ENCODE results near the gene LIPC. TPM values are rescaled to one million over a fixed set of nuclear protein-coding genes. Genes with fewer than 3 reads are reported as not detected.

LIPC gene
- total and polyA plus RNA-seq, 2 experiments from 2014 or later: not detected

GRCh38 chr15:58583171-58583908 lies 151.5 kb downstream of the LIPC start:
- no peaks in the 10 kb centered on the region for H3K36me3 Mint-ChIP-seq (ENCODE audit: low read depth)
- H3K4me2 ChIP-seq: no peak overlapping the region
- no peak for TF ChIP-seq EZH2 (IDR thresholded peaks at IDR 0.05; ENCODE audit: low read depth, unreplicated experiment)
- TF ChIP-seq, protein P1, sequence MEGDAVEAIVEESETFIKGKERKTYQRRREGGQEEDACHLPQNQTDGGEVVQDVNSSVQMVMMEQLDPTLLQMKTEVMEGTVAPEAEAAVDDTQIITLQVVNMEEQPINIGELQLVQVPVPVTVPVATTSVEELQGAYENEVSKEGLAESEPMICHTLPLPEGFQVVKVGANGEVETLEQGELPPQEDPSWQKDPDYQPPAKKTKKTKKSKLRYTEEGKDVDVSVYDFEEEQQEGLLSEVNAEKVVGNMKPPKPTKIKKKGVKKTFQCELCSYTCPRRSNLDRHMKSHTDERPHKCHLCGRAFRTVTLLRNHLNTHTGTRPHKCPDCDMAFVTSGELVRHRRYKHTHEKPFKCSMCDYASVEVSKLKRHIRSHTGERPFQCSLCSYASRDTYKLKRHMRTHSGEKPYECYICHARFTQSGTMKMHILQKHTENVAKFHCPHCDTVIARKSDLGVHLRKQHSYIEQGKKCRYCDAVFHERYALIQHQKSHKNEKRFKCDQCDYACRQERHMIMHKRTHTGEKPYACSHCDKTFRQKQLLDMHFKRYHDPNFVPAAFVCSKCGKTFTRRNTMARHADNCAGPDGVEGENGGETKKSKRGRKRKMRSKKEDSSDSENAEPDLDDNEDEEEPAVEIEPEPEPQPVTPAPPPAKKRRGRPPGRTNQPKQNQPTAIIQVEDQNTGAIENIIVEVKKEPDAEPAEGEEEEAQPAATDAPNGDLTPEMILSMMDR (conservative IDR thresholded peaks at IDR 0.05; ENCODE audit: low read depth in 2 of 2): no peak
- TF ChIP-seq EZH2phosphoT487 (IDR thresholded peaks at IDR 0.05; ENCODE audit: unreplicated experiment): no peak
- no peak for TF ChIP-seq ZNF331 (CRISPR knock-in tag; IDR thresholded peaks at IDR 0.05; ENCODE audit: low read depth)
- TF ChIP-seq POLR2AphosphoS5 (IDR thresholded peaks at IDR 0.05; ENCODE audit: low read depth): no peak
- TF ChIP-seq JUNB (IDR thresholded peaks at IDR 0.05; ENCODE audit: unreplicated experiment): no peak
- TF ChIP-seq CREB1 (CRISPR knock-in tag; IDR thresholded peaks at IDR 0.05; ENCODE audit: low read depth): no peak
- no peak for TF ChIP-seq ZNF462 (CRISPR knock-in tag; IDR thresholded peaks at IDR 0.05)
- TF ChIP-seq, protein P2, sequence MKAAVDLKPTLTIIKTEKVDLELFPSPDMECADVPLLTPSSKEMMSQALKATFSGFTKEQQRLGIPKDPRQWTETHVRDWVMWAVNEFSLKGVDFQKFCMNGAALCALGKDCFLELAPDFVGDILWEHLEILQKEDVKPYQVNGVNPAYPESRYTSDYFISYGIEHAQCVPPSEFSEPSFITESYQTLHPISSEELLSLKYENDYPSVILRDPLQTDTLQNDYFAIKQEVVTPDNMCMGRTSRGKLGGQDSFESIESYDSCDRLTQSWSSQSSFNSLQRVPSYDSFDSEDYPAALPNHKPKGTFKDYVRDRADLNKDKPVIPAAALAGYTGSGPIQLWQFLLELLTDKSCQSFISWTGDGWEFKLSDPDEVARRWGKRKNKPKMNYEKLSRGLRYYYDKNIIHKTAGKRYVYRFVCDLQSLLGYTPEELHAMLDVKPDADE (IDR thresholded peaks at IDR 0.05): no peak
- no peak for TF ChIP-seq NANOG (IDR thresholded peaks at IDR 0.05; ENCODE audit: borderline replicate concordance)
- no peak for TF ChIP-seq REST (IDR thresholded peaks at IDR 0.05; ENCODE audit: unreplicated experiment)
- no peak for TF ChIP-seq STAT1 (IDR thresholded peaks at IDR 0.05; ENCODE audit: unreplicated experiment)
- no peak for TF ChIP-seq ZNF114 (CRISPR knock-in tag; IDR thresholded peaks at IDR 0.05)

More at GRCh38 chr15:58583171-58583908, 151.5 kb downstream of the LIPC start:
- Histone ChIP-seq H3K36me3 (ENCODE audit: insufficient read depth) (no peaks in the 10 kb centered on the region), H3K27ac (ENCODE audit: low read depth) (no peak overlapping the region), H3K4me3 (no peak overlapping the region), H3K9me2 (ENCODE audit: insufficient read depth) (no peaks in the 10 kb centered on the region), H3K27me3 (ENCODE audit: insufficient read depth) (no peaks in the 10 kb centered on the region), H4K20me1 (replicated peaks; ENCODE audit: insufficient read depth) (no peaks in the 10 kb centered on the region), H3K4me1 (ENCODE audit: insufficient read depth) (no peaks in the 10 kb centered on the region), H3K79me2 (replicated peaks; ENCODE audit: insufficient read depth) (no peaks in the 10 kb centered on the region), H2AFZ (no peak overlapping the region), H3F3A (replicated peaks; ENCODE audit: low read depth) (no peaks in the 10 kb centered on the region)
- DNase-seq (ENCODE audit: low spot score): no peak
- H3K27ac Mint-ChIP-seq: no peak overlapping the region
- no peak for ATAC-seq
- H3K4me3 Mint-ChIP-seq: no peak overlapping the region
- no peaks in the 10 kb centered on the region; the same call in 2 of the 3 replicates for H3K9me3 Mint-ChIP-seq
- H3K4me1 Mint-ChIP-seq: peaks cover 3% of the 10 kb centered on the region; the same call in 1 of the 3 replicates
- H3K27me3 Mint-ChIP-seq (ENCODE audit: insufficient read depth, low read depth, poor library complexity): peaks cover 7% of the 10 kb centered on the region
